Erythroblast (primary cell): ENCODE measurements around the gene DOCK1.

Source experiments
- GATA1 ChIP-seq: IDR thresholded peaks from 2 replicates; pipeline ENCODE4 v1.6.1; 2011; ENCODE audit warnings: low read depth, mild to moderate bottlenecking, control low read depth, low read length, moderate library complexity
- POLR2A ChIP-seq: IDR thresholded peaks from 2 replicates; pipeline ENCODE4 v1.6.1; 2011; ENCODE audit warnings: mild to moderate bottlenecking, low read length

DNA sequence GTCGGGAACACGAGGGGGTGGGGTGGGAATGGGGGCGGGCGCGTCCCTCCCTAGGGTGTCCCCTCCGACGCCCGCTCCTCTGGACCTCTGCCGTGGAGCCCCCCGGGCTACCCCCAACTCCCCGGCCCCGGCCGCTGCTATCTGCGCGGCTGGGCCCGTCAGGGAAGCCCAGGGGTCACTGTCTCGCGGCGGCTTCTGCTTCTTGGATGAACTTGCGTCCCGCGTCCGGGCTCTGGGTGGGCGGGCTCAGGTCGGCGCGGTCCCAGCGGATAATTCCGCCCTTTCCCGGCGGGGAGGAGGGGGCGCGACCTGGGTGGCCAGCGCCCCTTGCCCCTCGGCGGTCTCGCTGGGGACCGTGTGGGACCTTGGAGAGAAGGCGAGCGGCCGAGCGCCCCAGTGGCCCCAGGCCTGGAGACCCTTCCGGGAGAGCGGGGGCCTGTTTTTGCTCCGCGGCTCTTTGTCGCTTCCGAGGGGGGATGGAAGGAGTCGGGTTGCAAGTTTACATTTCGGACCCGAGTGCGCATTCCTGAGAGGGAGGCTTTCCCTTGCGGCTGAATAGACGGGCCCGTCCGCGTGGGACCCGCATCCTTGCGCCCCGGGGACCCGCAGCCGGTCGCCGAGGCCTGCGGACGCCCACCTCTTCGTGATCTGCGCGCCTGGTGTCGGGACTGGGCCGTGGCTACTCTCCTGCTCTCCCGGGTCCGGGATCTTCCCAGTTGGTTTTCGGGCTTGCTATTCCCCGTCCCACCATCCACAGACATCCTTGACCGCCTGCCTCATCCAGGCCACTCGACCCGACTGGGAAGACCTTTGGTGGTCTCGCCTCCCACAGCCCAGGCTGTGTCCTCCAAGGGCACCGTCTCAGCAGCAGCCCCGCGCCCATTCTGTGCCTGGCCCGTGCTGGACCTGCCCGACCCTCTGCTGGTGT lies 812 bp downstream of the DOCK1 start:
- TF ChIP-seq POLR2A (no peak), GATA1 (no peak)
